HG03575 (cell line): Measurements from ENCODE around the gene GCLM.
"Not testable (repeated sequence)": the region's sequence is repeated elsewhere in the genome, so short reads cannot be mapped to it uniquely, and the experiment has no call there.

Source experiments
- ATAC-seq: cut with Tn5 transposase; IDR thresholded peaks from one replicate; pipeline ENCODE4 v1.9.1; 2021; ENCODE audit not compliant: unreplicated experiment, insufficient number of reproducible peaks, low FRiP score; ENCODE audit errors: extremely low read depth

Gene GCLM

GRCh38 chr1:93851327-93851712 lies 57.9 kb downstream of the GCLM start:
- ATAC-seq: no peak

- ATAC-seq: not testable (repeated sequence)
These were observed 58.4 kb downstream of the GCLM start for GRCh38 chr1:93850687-93851326.

GRCh38 chr1:93848350-93848883 lies 60.8 kb downstream of the GCLM start:
- ATAC-seq: no peak

GRCh38 chr1:93847811-93848288 lies 61.4 kb downstream of the GCLM start:
- peak; percentile 9 for ATAC-seq

- ATAC-seq: peak; percentile 42
These were observed 62.0 kb downstream of the GCLM start for GRCh38 chr1:93846992-93847810.

DNA sequence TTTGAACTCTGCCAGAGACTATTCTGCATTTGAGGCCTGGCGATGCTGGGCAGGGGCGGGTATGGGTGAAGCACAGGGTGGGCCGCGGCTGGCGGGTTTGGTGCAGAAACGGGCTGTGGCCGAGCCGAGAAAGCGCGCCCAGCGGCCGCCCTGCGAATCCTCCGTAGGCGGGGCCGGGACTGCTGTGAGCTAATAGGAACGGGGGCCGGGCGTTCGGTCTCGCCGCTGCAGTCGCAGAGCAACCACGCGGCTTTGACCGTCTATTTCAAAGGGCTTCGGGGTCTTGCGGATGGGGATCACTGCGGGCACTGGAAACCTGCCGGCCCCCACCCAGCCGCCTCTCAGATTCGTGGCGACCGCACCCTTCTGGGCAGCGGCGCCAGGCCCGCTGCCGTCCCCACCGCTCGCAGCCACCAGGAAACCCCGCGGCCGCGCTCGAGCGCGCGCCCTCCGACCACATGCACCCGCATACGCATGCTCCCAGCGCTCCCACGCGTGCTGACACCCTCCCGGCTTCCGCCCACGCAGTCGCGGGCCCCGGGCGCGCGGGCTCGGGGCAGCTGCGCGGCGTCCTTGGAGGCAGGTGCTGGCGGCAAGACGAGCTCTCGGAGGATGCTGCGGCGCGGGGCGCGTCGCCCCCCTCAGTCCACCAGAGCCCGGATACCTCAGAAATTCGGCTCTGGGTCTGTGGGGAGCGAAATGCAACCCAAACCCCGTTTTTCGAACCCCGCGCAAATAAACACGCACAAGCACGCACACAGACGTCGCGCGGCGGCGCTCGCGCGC lies 62.8 kb downstream of the GCLM start:
- ATAC-seq: no peak

DNA sequence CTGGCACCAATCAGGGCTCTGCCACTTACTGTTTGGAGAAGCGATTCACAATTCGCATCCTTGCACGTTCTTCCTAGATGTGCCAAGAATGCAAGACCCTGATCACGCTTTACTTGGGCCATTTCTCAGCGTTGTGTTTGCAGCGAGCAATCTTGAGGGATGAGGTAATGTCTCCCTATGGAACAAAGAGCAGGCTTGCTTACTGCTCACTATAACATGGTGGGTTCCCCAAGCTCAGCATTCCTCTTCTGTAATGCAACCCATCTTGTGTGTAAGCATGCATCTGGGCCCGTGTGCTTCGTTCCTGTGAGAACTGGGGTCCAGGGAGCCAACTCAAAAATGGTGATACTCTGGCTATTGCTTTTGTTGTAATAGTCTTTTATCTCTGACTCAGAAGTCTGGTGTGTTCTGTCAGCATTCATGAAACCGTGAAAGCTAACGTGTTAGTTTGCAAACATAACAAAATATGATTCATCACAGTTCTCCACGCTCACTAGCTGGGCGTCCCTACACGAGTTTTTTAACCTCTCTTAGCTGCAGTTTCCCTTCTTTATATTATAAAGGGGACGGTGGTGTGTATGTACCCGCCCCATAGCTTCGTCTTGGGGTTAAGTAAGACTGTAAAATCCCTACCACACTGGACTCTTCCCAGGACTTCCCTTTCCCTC lies 63.6 kb downstream of the GCLM start:
- ATAC-seq: no peak

GRCh38 chr1:93844262-93845045 lies 64.8 kb downstream of the GCLM start:
- ATAC-seq: no peak

- no peak for ATAC-seq
These were observed 66.3 kb downstream of the GCLM start for GRCh38 chr1:93842750-93843500.

- ATAC-seq: no peak
These were observed 67.5 kb downstream of the GCLM start for GRCh38 chr1:93841771-93842170.

- ATAC-seq: no peak
These were observed 68.2 kb downstream of the GCLM start for GRCh38 chr1:93840956-93841482.

- no peak for ATAC-seq
These were observed 69.5 kb downstream of the GCLM start for GRCh38 chr1:93839753-93840152.

DNA sequence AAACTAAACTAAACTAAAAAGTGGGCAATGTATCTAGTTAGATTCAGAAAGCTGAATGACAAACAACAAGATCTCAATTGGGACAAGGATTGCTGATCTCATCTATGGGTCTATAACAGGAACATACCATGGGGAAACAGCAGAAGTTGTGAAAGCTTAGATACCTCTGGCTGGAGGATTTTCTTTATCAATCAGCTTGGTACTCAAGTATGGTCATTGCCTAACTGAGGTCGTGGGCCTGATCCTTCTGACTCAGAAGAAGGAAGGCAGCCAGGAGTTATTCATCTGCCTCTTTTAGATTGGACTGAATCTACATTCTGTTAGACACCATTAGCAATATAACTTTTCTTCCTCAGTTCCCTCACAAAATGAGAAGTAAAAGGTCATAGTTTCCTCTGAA lies 69.9 kb downstream of the GCLM start:
- no peak for ATAC-seq

- no peak for ATAC-seq
These were observed 71.3 kb downstream of the GCLM start for GRCh38 chr1:93837961-93838360.
